MCF 10A (cell line): Measurements from ENCODE around the gene CTDSPL. TPM values are rescaled to one million over a fixed set of nuclear protein-coding genes. Genes with fewer than 3 reads are reported as not detected.
A peak's percentile ranks its signal among the peaks of the same experiment; 100 is the strongest.

Source experiments
- BruUV-seq: library from RNA; stranded (reverse); fragments of 400-500 nt; replicated peaks from 2 replicates; lab custom pipeline; 2021; lab: Mats Ljungman, UMichigan
- CTCF ChIA-PET: fragments of 300-600 bp; sonication (Branson Sonifier 250); formaldehyde crosslinking; extraction: SDS; loops from one replicate; lab custom pipeline; 2021; ENCODE audit warnings: antibody characterized with exemption, inconsistent platforms; lab: Yijun Ruan, JAX
- POLR2A ChIA-PET: fragments of 300-600, 350-650 bp; sonication (Branson Sonifier 250); formaldehyde crosslinking; extraction: SDS; loops from one replicate; lab custom pipeline; 2020; ENCODE audit warnings: antibody characterized with exemption, inconsistent platforms; lab: Yijun Ruan, JAX
- DNase-seq: peaks from one replicate; pipeline ENCODE4 v3.0.0-alpha.2; 2018; ENCODE audit not compliant: unreplicated experiment
- H3K27ac Mint-ChIP-seq: one replicate; pipeline ENCODE4 v1.8.0; 2022; ENCODE audit warnings: mild to moderate bottlenecking, low read depth, mixed read lengths; ENCODE audit not compliant: unreplicated experiment
- H3K27me3 Mint-ChIP-seq: one replicate; pipeline ENCODE4 v1.8.0; 2022; ENCODE audit warnings: mixed read lengths; ENCODE audit not compliant: insufficient read depth, unreplicated experiment
- H3K36me3 Mint-ChIP-seq: one replicate; pipeline ENCODE4 v1.8.0; 2022; ENCODE audit warnings: mild to moderate bottlenecking, moderate library complexity, mixed read lengths; ENCODE audit not compliant: insufficient read depth, unreplicated experiment
- H3K4me1 Mint-ChIP-seq: one replicate; pipeline ENCODE4 v1.8.0; 2022; ENCODE audit warnings: mixed read lengths; ENCODE audit not compliant: insufficient read depth, unreplicated experiment
- H3K4me3 Mint-ChIP-seq: one replicate; pipeline ENCODE4 v1.8.0; 2022; ENCODE audit warnings: mild to moderate bottlenecking, moderate library complexity, mixed read lengths; ENCODE audit not compliant: unreplicated experiment
- H3K9me3 Mint-ChIP-seq: one replicate; pipeline ENCODE4 v1.8.0; 2022; ENCODE audit warnings: mixed read lengths; ENCODE audit not compliant: unreplicated experiment
- CTCF ChIP-seq: fragments of 200-600 bp; IDR thresholded peaks from one replicate; pipeline ENCODE4 v1.8.0; 2022; ENCODE audit warnings: antibody characterized with exemption, mild to moderate bottlenecking; ENCODE audit not compliant: unreplicated experiment
- intact Hi-C: fragments of 100-400 bp; cut with micrococcal nuclease; formaldehyde crosslinking; loops from 2 replicates; pipeline ENCODE4 v1.14.1; 2022
- total RNA-seq: library from RNA; stranded (reverse); gene quantifications from 2 replicates; pipeline ENCODE4 v1.2.3, GENCODE V29; 2022

Gene CTDSPL
- total RNA-seq, 1 experiment from 2014 or later = 38.8 TPM

DNA sequence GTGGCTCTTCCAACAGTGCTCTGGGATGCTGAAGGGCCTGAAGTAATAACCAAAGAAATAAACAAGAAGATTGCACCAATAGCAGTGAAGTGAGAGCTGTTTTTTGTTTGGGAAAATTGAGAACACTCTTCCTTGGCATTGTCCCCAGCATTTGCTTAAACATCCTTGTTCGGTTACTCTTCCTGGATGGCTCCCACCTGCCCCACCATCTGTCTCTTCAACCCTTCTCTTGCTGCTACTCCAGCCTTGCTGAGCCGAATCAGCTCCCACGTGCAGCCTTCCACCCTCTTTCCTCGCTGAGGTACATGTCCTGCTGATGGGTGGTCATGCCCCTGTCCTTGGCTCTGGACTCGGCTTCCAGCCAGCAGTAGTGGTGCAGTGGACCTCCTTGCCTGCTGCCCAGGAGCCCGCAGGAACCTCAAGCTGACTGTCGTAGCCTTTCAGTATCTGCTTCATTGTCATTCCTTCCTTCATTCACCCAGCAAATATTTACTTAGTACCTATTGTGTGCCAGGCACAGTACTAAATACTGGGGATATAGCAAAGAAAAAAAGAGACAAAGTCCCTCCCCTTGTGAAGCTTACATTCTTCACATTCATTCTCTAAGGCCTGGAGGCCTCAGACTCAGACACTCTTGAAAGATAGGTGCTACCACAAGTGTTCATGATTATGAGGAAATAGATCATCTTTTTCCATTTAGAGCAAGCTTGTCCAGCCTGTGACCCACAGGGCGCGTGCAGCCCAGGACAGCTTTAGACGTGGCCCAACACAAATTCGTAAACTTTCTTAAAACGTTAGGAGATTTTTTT, 111.8 kb downstream of the CTDSPL start:
- ChIA-PET CTCF (interaction anchor here (0.6 to 13.9 kb wide), 14 partner anchors 9 to 500 kb away, joined by 3 to 207 read pairs (median 5); no protein-coding TSS in a partner anchor), POLR2A (interaction anchor here (1.1 kb wide), 1 partner anchor 116 kb away, joined by 6 read pairs; no protein-coding TSS in a partner anchor)
- DNase-seq = no peak
- peaks cover 10% of the 10 kb centered on the region for H3K4me1 Mint-ChIP-seq
- BruUV-seq = no TSS peak
- no peak overlapping the region for H3K27ac Mint-ChIP-seq
- no peak for TF ChIP-seq CTCF
- no peak overlapping the region for H3K4me3 Mint-ChIP-seq
- H3K36me3 Mint-ChIP-seq = peaks cover 55% of the 10 kb centered on the region
- H3K27me3 Mint-ChIP-seq = no peaks in the 10 kb centered on the region
- intact Hi-C loops = loop anchor here (1.0 to 10.0 kb wide), 3 partner anchors 23 to 371 kb away; partner anchors contain the start of gene XYLB
- no peaks in the 10 kb centered on the region for H3K9me3 Mint-ChIP-seq

GRCh38 chr3:37974121-37975083, 112.7 kb downstream of the CTDSPL start:
- Mint-ChIP-seq H3K9me3 (no peaks in the 10 kb centered on the region), H3K4me3 (no peak overlapping the region), H3K27me3 (no peaks in the 10 kb centered on the region), H3K4me1 (peaks cover 10% of the 10 kb centered on the region), H3K27ac (peak overlapping the region; percentile 12), H3K36me3 (peaks cover 54% of the 10 kb centered on the region)
- CTCF ChIA-PET = interaction anchor here (0.6 to 13.9 kb wide), 31 partner anchors 9 to 669 kb away, joined by 3 to 207 read pairs (median 4); no protein-coding TSS in a partner anchor
- POLR2A ChIA-PET = interaction anchor here (0.7 to 1.1 kb wide), 3 partner anchors 28 to 164 kb away, joined by 3 to 6 read pairs (median 3); no protein-coding TSS in a partner anchor
- intact Hi-C loops = loop anchor here (1.0 to 10.0 kb wide), 3 partner anchors 22 to 370 kb away; partner anchors contain the start of gene XYLB
- peak; percentile 68 for DNase-seq
- BruUV-seq = no TSS peak
- TF ChIP-seq CTCF = peak; percentile 58

DNA sequence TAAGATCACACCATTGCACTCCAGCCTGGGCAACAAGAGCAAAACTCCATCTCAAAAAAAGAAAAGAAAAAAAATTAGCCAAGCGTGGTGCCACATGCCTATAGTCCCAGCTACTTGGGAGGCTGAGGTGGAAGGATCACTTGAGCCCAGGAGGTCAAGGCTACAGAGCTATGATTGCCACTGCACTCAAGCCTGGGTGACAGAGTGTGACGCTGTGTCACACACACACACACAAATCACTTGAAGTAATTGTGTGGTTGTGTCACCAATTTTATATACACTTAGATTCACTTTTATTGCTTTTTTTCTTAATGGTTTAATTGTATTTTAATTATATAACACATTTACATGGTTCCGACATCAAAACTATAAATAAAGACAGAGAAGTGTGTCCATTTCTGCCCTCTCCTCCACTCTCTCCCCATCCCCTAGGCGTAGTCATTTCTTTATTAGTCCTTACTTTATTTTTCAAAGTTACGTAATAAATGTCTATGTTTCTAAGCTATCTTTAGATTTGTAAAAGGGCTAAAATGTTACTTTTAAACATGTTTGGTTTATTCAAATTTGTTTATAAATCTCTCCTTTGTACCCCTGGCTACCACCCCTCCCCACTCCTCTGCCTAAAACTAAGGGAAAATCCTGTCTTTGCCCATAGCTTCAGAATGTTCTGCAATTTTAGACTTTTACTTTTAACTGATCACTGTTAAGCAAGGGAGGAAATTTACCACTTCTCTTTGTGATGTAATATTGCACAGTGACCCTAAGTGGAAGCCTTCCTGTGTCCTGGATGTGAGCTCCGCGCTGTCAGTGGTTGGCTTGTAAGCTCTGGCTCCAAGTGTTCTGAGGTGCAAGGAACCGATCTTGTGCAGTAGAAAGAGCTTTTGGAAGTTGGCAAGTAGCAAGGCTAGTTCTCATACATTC, 118.1 kb downstream of the CTDSPL start:
- no peak for TF ChIP-seq CTCF
- POLR2A ChIA-PET = interaction anchor here (0.9 kb wide), 1 partner anchor 26 kb away, joined by 3 read pairs; no protein-coding TSS in a partner anchor
- H3K9me3 Mint-ChIP-seq = no peaks in the 10 kb centered on the region
- no peak overlapping the region for H3K27ac Mint-ChIP-seq
- H3K36me3 Mint-ChIP-seq = peaks cover 69% of the 10 kb centered on the region
- no peak for DNase-seq
- H3K27me3 Mint-ChIP-seq = no peaks in the 10 kb centered on the region
- H3K4me1 Mint-ChIP-seq = no peaks in the 10 kb centered on the region
- no peak overlapping the region for H3K4me3 Mint-ChIP-seq
- CTCF ChIA-PET = interaction anchor here (0.6 to 2.9 kb wide), 9 partner anchors 10 to 367 kb away, joined by 3 to 22 read pairs (median 4); partner anchors contain the start of gene XYLB
- intact Hi-C loops = loop anchor here (10.0 kb wide), 1 partner anchor 365 kb away; the partner anchor contains the start of gene XYLB
- no TSS peak for BruUV-seq
